Peyer's patch (tissue), 4 donors: ENCODE measurements around the gene ZNF516. TPM values are rescaled to one million over a fixed set of nuclear protein-coding genes. Genes with fewer than 3 reads are reported as not detected.
A peak's percentile ranks its signal among the peaks of the same experiment; 100 is the strongest.

Experiments used
- DNase-seq, 3 donors: peaks; one replicate each; pipeline ENCODE4 v3.0.0-alpha.2; 2017 to 2019
- H3K27ac ChIP-seq, 4 donors: fragments of 200-600 bp; sonication (generic); one replicate each; pipeline ENCODE4 v1.5.1; 2016 to 2019
- H3K27me3 ChIP-seq, 2 donors: fragments of 200-600 bp; sonication (generic); one replicate each; pipeline ENCODE4 v1.5.1; 2019
- H3K36me3 ChIP-seq, 3 donors: fragments of 200-600 bp; sonication (generic); one replicate each; pipeline ENCODE4 v1.5.1; 2016 to 2019
- H3K4me1 ChIP-seq, 4 donors: fragments of 200-600 bp; sonication (generic); one replicate each; pipeline ENCODE4 v1.5.1; 2016 to 2019
- H3K4me3 ChIP-seq, 4 donors: fragments of 200-600 bp; sonication (generic); 1 replicate in 3 of 4; 2 replicates in 1 of 4; pipeline ENCODE4 v1.5.1; 2016 to 2019; ENCODE audit warnings: mild to moderate bottlenecking in 1 of 4
- H3K9me3 ChIP-seq, 4 donors: fragments of 200-600 bp; sonication (generic); one replicate each; pipeline ENCODE4 v1.5.1; 2016 to 2019; ENCODE audit warnings: mild to moderate bottlenecking in 1 of 4
- CTCF ChIP-seq, 6 experiments: fragments of 450-650 bp in 4 of 6; fragments of 200-600 bp in 2 of 6; sonication (generic) in 1 of 6; IDR thresholded peaks; one replicate each; pipeline ENCODE4 v1.5.1; 2017 to 2019; ENCODE audit warnings: antibody characterized with exemption in 6 of 6, mild to moderate bottlenecking in 3 of 6, moderate library complexity in 1 of 6
- POLR2A ChIP-seq, 2 donors: fragments of 450-650 bp; IDR thresholded peaks; one replicate each; pipeline ENCODE4 v1.5.1; 2017; ENCODE audit warnings: antibody characterized with exemption in 2 of 2, mild to moderate bottlenecking in 2 of 2, moderate library complexity in 2 of 2
- total RNA-seq, 4 donors: library from RNA; depleted of rRNA; stranded (reverse); fragments of >200 nt; gene quantifications; one replicate each; pipeline ENCODE4 v1.1.0, GENCODE V29; 2016

The ZNF516 gene
- total RNA-seq, 4 donors from 2014 or later = 19.8 to 39.6 (median 25.7) TPM

GRCh38 chr18:76443519-76444445 is 51.3 kb downstream of the ZNF516 start:
- H3K27me3 ChIP-seq = no peaks in the 10 kb centered on the region
- peaks cover 0 to 37% (median 0%) of the 10 kb centered on the region in 4 donors for H3K4me1 ChIP-seq
- peak in 1 of 3 donors; percentile 29 for DNase-seq
- no peak overlapping the region for H3K4me3 ChIP-seq
- TF ChIP-seq POLR2A (IDR thresholded peaks at IDR 0.05) (no peak), CTCF (IDR thresholded peaks at IDR 0.05) (no peak)
- no peaks in the 10 kb centered on the region for H3K9me3 ChIP-seq
- no peak overlapping the region for H3K27ac ChIP-seq
- peaks cover 0 to 25% (median 0%) of the 10 kb centered on the region in 3 donors for H3K36me3 ChIP-seq

GRCh38 chr18:76442413-76443171 is 52.5 kb downstream of the ZNF516 start:
- Histone ChIP-seq H3K27ac (no peak overlapping the region), H3K4me1 (peaks cover 0 to 29% (median 0%) of the 10 kb centered on the region in 4 donors), H3K27me3 (no peaks in the 10 kb centered on the region), H3K9me3 (no peaks in the 10 kb centered on the region), H3K36me3 (peaks cover 0 to 25% (median 0%) of the 10 kb centered on the region in 3 donors), H3K4me3 (no peak overlapping the region)
- no peak for DNase-seq
- TF ChIP-seq POLR2A (IDR thresholded peaks at IDR 0.05) = no peak
- no peak for TF ChIP-seq CTCF (IDR thresholded peaks at IDR 0.05)

- Histone ChIP-seq H3K27me3 (no peaks in the 10 kb centered on the region), H3K36me3 (peaks cover 0 to 25% (median 0%) of the 10 kb centered on the region in 3 donors)
Measured at GRCh38 chr18:76441668-76442412, 53.2 kb downstream of the ZNF516 start.

GRCh38 chr18:76441002-76441667 is 53.9 kb downstream of the ZNF516 start:
- DNase-seq = no peak
- no peaks in the 10 kb centered on the region for H3K27me3 ChIP-seq
- no peak overlapping the region for H3K4me3 ChIP-seq
- TF ChIP-seq POLR2A (IDR thresholded peaks at IDR 0.05) (no peak), CTCF (IDR thresholded peaks at IDR 0.05) (no peak)
- no peaks in the 10 kb centered on the region for H3K9me3 ChIP-seq
- peaks cover 0 to 25% (median 0%) of the 10 kb centered on the region in 3 donors for H3K36me3 ChIP-seq
- peaks cover 0 to 22% (median 0%) of the 10 kb centered on the region in 4 donors for H3K4me1 ChIP-seq
- H3K27ac ChIP-seq = no peak overlapping the region

More at GRCh38 chr18:76441668-76442412, 53.2 kb downstream of the ZNF516 start:
- TF ChIP-seq POLR2A (IDR thresholded peaks at IDR 0.05) = no peak
- Histone ChIP-seq H3K27ac (no peak overlapping the region), H3K4me1 (peaks cover 0 to 29% (median 0%) of the 10 kb centered on the region in 4 donors), H3K9me3 (no peaks in the 10 kb centered on the region), H3K4me3 (no peak overlapping the region)
- DNase-seq = no peak

GRCh38 chr18:76437910-76438309 is 57.1 kb downstream of the ZNF516 start:
- H3K4me3 ChIP-seq = no peak overlapping the region
- H3K9me3 ChIP-seq = no peaks in the 10 kb centered on the region
- no peaks in the 10 kb centered on the region for H3K4me1 ChIP-seq
- H3K27me3 ChIP-seq = no peaks in the 10 kb centered on the region
- H3K36me3 ChIP-seq = peaks cover 0 to 35% (median 0%) of the 10 kb centered on the region in 3 donors
- TF ChIP-seq CTCF (IDR thresholded peaks at IDR 0.05) = no peak
- no peak for TF ChIP-seq POLR2A (IDR thresholded peaks at IDR 0.05)
- H3K27ac ChIP-seq = no peak overlapping the region
- no peak for DNase-seq
